Keratinocyte (primary cell): Measurements from ENCODE around the gene ZNF280D. TPM values are rescaled to one million over a fixed set of nuclear protein-coding genes. Genes with fewer than 3 reads are reported as not detected.

Experiments used
- DNase-seq: peaks from one replicate; pipeline ENCODE4 v3.0.0-alpha.2; 2011; ENCODE audit warnings: low read depth, missing footprints, low spot score
- FAIRE-seq: peaks from 2 replicates; lab custom pipeline; 2011; peaks lifted over from hg19 to GRCh38; lab: Jason Lieb, UNC
- H2AFZ ChIP-seq: 2 replicates; pipeline ENCODE4 v1.6.0; 2012; ENCODE audit warnings: low read length, control low read depth, inconsistent platforms; ENCODE audit not compliant: control insufficient read depth
- H3K27ac ChIP-seq: 2 replicates; pipeline ENCODE4 v1.5.1; 2011; ENCODE audit warnings: low read length; ENCODE audit not compliant: control insufficient read depth, insufficient read depth
- H3K27me3 ChIP-seq: 3 replicates; pipeline ENCODE4 v1.6.0; 2011; ENCODE audit warnings: low read length; ENCODE audit not compliant: control insufficient read depth, insufficient read depth; ENCODE audit errors: extremely low read depth
- H3K36me3 ChIP-seq, 2 experiments: 2 replicates in 1 of 2; 3 replicates in 1 of 2; pipeline ENCODE4 v1.5.1; 2011; ENCODE audit warnings: low read length in 2 of 2, mild to moderate bottlenecking in 1 of 2; ENCODE audit not compliant: control insufficient read depth in 2 of 2, insufficient read depth in 2 of 2; ENCODE audit errors: extremely low read depth in 1 of 2
- H3K4me1 ChIP-seq: 3 replicates; pipeline ENCODE4 v1.5.1; 2011; ENCODE audit warnings: low read length; ENCODE audit not compliant: control insufficient read depth, insufficient read depth; ENCODE audit errors: extremely low read depth
- H3K4me2 ChIP-seq: 3 replicates; pipeline ENCODE4 v1.6.0; 2011; ENCODE audit warnings: low read depth, low read length; ENCODE audit not compliant: control insufficient read depth, insufficient read depth; ENCODE audit errors: extremely low read depth
- H3K4me3 ChIP-seq, 3 experiments: fragments of 200-600 bp in 1 of 3; sonication (generic) in 1 of 3; 2 replicates in 2 of 3; 3 replicates in 1 of 3; pipeline ENCODE4 v1.5.1; 2011 to 2016; ENCODE audit warnings: low read length in 3 of 3, mild to moderate bottlenecking in 3 of 3, control low read depth in 2 of 3, inconsistent platforms in 1 of 3, low read depth in 1 of 3, mixed read lengths in 1 of 3, mixed run types in 1 of 3, moderate library complexity in 1 of 3; ENCODE audit not compliant: control insufficient read depth in 2 of 3, insufficient read depth in 2 of 3; ENCODE audit errors: extremely low read depth in 1 of 3
- H3K79me2 ChIP-seq: 2 replicates; pipeline ENCODE4 v1.6.0; 2012; ENCODE audit warnings: low read length; ENCODE audit not compliant: control insufficient read depth, insufficient read depth
- H3K9ac ChIP-seq: 3 replicates; pipeline ENCODE4 v1.6.0; 2011; ENCODE audit warnings: low read length; ENCODE audit not compliant: control insufficient read depth, insufficient read depth; ENCODE audit errors: extremely low read depth
- H3K9me1 ChIP-seq: 3 replicates; pipeline ENCODE4 v1.6.0; 2011; ENCODE audit warnings: low read length; ENCODE audit not compliant: control insufficient read depth, insufficient read depth; ENCODE audit errors: extremely low read depth
- H3K9me3 ChIP-seq: 2 replicates; pipeline ENCODE4 v1.5.1; 2012; ENCODE audit warnings: low read depth, low read length; ENCODE audit not compliant: control insufficient read depth
- H4K20me1 ChIP-seq: 3 replicates; pipeline ENCODE4 v1.6.0; 2011; ENCODE audit warnings: low read length; ENCODE audit not compliant: control insufficient read depth, insufficient read depth; ENCODE audit errors: extremely low read depth
- CTCF ChIP-seq, 3 experiments: IDR thresholded peaks in 1 of 3; conservative IDR thresholded peaks in 1 of 3; optimal IDR thresholded peaks in 1 of 3; 2 replicates in 2 of 3; 3 replicates in 1 of 3; pipeline versions ENCODE3 to v1.5.1; 2011; ENCODE audit warnings: low read length in 3 of 3, mild to moderate bottlenecking in 3 of 3, moderate library complexity in 2 of 3, control low read depth in 1 of 3, inconsistent platforms in 1 of 3; ENCODE audit not compliant: insufficient read depth in 2 of 3; ENCODE audit errors: extremely low read depth in 1 of 3
- EZH2 ChIP-seq: IDR thresholded peaks from one replicate; pipeline ENCODE4 v1.6.1; 2012; ENCODE audit warnings: inconsistent platforms, mild to moderate bottlenecking, low read length, moderate library complexity
- dilution Hi-C: fragments of 300-500 bp; cut with MboI; formaldehyde crosslinking; loops from one replicate; pipeline ENCODE4 v1.7.0; 2020; ENCODE audit warnings: low sequenced_read_pairs; ENCODE audit not compliant: extremely low pct_ligation_motif_present
- polyA plus RNA-seq, 5 experiments: library from polyadenylated mRNA; depleted of rRNA in 3 of 5; stranded (reverse) in 3 of 5; stranded (forward) in 1 of 5; unstranded in 1 of 5; fragments of >200 nt; gene quantifications; 1 replicate in 1 of 5; 2 replicates in 3 of 5; 3 replicates in 1 of 5; pipeline versions ENCODE4 v1.2.1 to v1.2.3, GENCODE V29; 2011 to 2012; ENCODE audit warnings: missing spikeins in 2 of 5, low read depth in 1 of 5, low replicate concordance in 1 of 5

ZNF280D gene
- polyA plus RNA-seq, 1 donor (not counting 4 experiments of a cell fraction or from before 2014, with no cell fraction given): 8.7 TPM

- dilution Hi-C loops: no loop called here
- no peak for TF ChIP-seq EZH2
- TF ChIP-seq CTCF (optimal IDR thresholded peaks at IDR 0.05 in 1 of 3, IDR thresholded peaks at IDR 0.05 in 1 of 3, conservative IDR thresholded peaks at IDR 0.05 in 1 of 3; ENCODE audit: extremely low read depth in 1 of 3, insufficient read depth in 2 of 3, low read length in 3 of 3): no peak
- FAIRE-seq (no peak), DNase-seq (no peak)
- Histone ChIP-seq H3K79me2 (no peaks in the 10 kb centered on the region), H3K27ac (no peak overlapping the region), H4K20me1 (no peaks in the 10 kb centered on the region), H3K9me1 (no peaks in the 10 kb centered on the region), H2AFZ (no peak overlapping the region), H3K4me2 (no peak overlapping the region), H3K4me3 (no peak overlapping the region), H3K27me3 (no peaks in the 10 kb centered on the region), H3K4me1 (no peaks in the 10 kb centered on the region), H3K9ac (no peak overlapping the region), H3K9me3 (no peaks in the 10 kb centered on the region), H3K36me3 (no peaks in the 10 kb centered on the region)
Measured at GRCh38 chr15:56660943-56661342, 72.4 kb downstream of the ZNF280D start.

- dilution Hi-C loops: no loop called here
- TF ChIP-seq CTCF (optimal IDR thresholded peaks at IDR 0.05 in 1 of 3, IDR thresholded peaks at IDR 0.05 in 1 of 3, conservative IDR thresholded peaks at IDR 0.05 in 1 of 3; ENCODE audit: extremely low read depth in 1 of 3, insufficient read depth in 2 of 3, low read length in 3 of 3): no peak
- no peak for TF ChIP-seq EZH2
- Histone ChIP-seq H3K4me2 (no peak overlapping the region), H3K79me2 (no peaks in the 10 kb centered on the region), H3K4me3 (no peak overlapping the region), H4K20me1 (no peaks in the 10 kb centered on the region), H3K27ac (no peak overlapping the region), H2AFZ (no peak overlapping the region), H3K36me3 (no peaks in the 10 kb centered on the region), H3K9me3 (no peaks in the 10 kb centered on the region), H3K4me1 (no peaks in the 10 kb centered on the region), H3K9ac (no peak overlapping the region), H3K9me1 (no peaks in the 10 kb centered on the region), H3K27me3 (no peaks in the 10 kb centered on the region)
- no peak for FAIRE-seq
- no peak for DNase-seq
Measured at GRCh38 chr15:56659197-56659596, 74.1 kb downstream of the ZNF280D start.
